ENCODE data around the gene RBM6.
"Not testable (repeated sequence)": the region's sequence is repeated elsewhere in the genome, so short reads cannot be mapped to it uniquely, and the experiment has no call there.

- not testable (repeated sequence) for TF ChIP-seq CTCF (conservative IDR thresholded peaks at IDR 0.05 in 1 of 2, IDR thresholded peaks at IDR 0.05 in 1 of 2; ENCODE audit: low read depth in 1 of 2, low read length in 2 of 2); EZH2 (IDR thresholded peaks at IDR 0.05; ENCODE audit: low read length, missing control alignments)
Observed at GRCh38 chr3:49917806-49918590, 22.0 kb upstream of the RBM6 start.

Data from fibroblast of lung (primary cell).